ENCODE data around the gene ONECUT2. TPM values are rescaled to one million over a fixed set of nuclear protein-coding genes. Genes with fewer than 3 reads are reported as not detected.

ONECUT2 gene
- polyA plus RNA-seq, 3 donors, result not detected

DNA sequence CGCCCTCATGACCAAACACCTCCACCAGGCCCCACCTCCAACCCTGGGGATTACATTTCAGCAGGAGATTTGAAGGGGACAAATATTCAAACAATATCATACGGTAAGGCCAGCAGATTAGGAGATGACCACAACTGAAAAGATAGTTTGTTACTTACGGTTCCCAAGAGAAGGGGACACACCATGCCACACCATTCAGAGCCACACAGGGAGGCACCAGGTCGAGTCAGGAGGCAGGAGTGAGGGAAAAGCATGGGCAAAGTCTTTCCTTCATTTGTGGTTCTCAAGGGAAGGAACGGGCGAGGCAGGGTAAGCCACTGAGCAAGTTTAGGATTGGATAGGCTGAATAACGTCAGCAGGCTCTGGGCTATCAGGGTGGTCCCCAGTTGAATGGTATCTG lies 94.0 kb downstream of the ONECUT2 start:
- Histone ChIP-seq H3K27ac (ENCODE audit: low read depth in 1 of 2, low read length in 2 of 2) (no peak overlapping the region), H3K4me2 (replicated peaks; ENCODE audit: extremely low read depth, low read length, poor library complexity, severe bottlenecking) (no peak overlapping the region), H3K79me2 (ENCODE audit: insufficient read depth, low read length) (no peaks in the 10 kb centered on the region), H3K9ac (ENCODE audit: insufficient read depth, low read length, poor library complexity, severe bottlenecking) (no peak overlapping the region), H3K4me1 (ENCODE audit: control insufficient read depth in 1 of 2, insufficient read depth in 2 of 2, low read length in 2 of 2) (peaks cover 12 to 13% of the 10 kb centered on the region in 2 donors), H2AFZ (ENCODE audit: insufficient read depth, low read depth, low read length, poor library complexity, severe bottlenecking) (no peak overlapping the region), H3K4me3 (replicated peaks in 1 of 3; ENCODE audit: low read depth in 2 of 3, low read length in 3 of 3) (no peak overlapping the region), H3K9me3 (replicated peaks in 1 of 2; ENCODE audit: control insufficient read depth in 1 of 2, insufficient read depth in 1 of 2, low read length in 2 of 2) (no peaks in the 10 kb centered on the region), H3K36me3 (replicated peaks in 1 of 2; ENCODE audit: control insufficient read depth in 1 of 2, insufficient read depth in 2 of 2, low read length in 2 of 2) (no peaks in the 10 kb centered on the region), H4K20me1 (ENCODE audit: insufficient read depth, low read length) (no peaks in the 10 kb centered on the region), H3K27me3 (ENCODE audit: control insufficient read depth in 2 of 2, insufficient read depth in 2 of 2, low read length in 2 of 2) (no peaks in the 10 kb centered on the region)
- peaks cover 0 to 3% of the 10 kb centered on the region in 2 donors for H3K36me3 Mint-ChIP-seq
- no peak overlapping the region for H3K4me3 Mint-ChIP-seq
- TF ChIP-seq, protein P1, sequence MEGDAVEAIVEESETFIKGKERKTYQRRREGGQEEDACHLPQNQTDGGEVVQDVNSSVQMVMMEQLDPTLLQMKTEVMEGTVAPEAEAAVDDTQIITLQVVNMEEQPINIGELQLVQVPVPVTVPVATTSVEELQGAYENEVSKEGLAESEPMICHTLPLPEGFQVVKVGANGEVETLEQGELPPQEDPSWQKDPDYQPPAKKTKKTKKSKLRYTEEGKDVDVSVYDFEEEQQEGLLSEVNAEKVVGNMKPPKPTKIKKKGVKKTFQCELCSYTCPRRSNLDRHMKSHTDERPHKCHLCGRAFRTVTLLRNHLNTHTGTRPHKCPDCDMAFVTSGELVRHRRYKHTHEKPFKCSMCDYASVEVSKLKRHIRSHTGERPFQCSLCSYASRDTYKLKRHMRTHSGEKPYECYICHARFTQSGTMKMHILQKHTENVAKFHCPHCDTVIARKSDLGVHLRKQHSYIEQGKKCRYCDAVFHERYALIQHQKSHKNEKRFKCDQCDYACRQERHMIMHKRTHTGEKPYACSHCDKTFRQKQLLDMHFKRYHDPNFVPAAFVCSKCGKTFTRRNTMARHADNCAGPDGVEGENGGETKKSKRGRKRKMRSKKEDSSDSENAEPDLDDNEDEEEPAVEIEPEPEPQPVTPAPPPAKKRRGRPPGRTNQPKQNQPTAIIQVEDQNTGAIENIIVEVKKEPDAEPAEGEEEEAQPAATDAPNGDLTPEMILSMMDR (IDR thresholded peaks at IDR 0.05), result no peak
- 84% methylated on average over 5 of the region's 7 CpGs for WGBS (ENCODE audit: insufficient coverage)
- intact Hi-C loops (cut with micrococcal nuclease), result no loop called here
- no peak overlapping the region for H3K27ac Mint-ChIP-seq
- DNase-seq, result no peak
- peaks cover 3 to 12% (median 3%) of the 10 kb centered on the region in 3 donors for H3K27me3 Mint-ChIP-seq (ENCODE audit: low read depth in 3 of 3)
- H3K4me1 Mint-ChIP-seq, result peaks cover 9% of the 10 kb centered on the region
- peaks cover 0 to 6% (median 3%) of the 10 kb centered on the region in 7 donors for H3K9me3 Mint-ChIP-seq

DNA sequence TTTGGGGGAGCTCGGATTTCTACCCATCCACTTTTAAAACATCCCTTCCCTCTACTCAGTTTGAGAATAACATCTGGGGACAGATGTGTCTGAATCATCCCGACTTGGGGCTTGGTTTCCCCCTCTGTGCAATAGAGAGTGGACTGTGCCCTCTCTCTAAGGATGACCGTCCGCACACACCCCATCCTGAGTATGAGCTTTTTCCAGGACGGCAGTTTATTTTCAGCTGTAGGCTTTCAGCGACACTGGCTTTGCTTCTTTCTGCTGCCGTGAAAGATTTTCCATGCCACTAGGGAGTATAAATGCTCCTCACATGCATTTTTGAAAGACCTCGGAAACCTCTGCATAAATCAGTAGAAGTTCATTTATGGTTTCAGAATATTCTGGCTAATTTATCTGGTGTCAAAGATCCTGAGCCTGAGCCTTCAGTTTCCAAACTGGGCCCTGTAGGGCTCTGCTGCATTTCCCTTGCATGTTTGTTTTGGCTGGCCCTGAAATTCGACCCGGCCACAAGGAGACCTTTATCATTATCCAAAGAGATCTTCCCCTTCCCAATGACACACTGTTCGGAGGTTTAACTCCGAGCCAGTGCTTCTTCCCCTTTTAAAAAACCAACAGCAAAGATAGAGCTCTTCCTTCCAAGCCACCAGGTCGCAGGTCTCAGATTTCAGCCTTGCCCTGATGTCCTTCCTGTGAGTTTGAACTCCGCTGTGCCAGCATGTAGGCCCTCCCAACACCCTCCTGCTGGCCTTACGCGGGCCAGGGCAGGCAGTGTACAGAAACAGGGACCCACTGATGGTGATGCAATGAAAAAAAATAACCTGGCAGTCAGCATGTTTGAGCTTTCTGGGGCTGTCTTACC lies 98.1 kb downstream of the ONECUT2 start:
- Histone ChIP-seq H3K4me2 (replicated peaks; ENCODE audit: extremely low read depth, low read length, poor library complexity, severe bottlenecking) (no peak overlapping the region), H3K27ac (ENCODE audit: low read depth in 1 of 2, low read length in 2 of 2) (no peak overlapping the region), H3K27me3 (ENCODE audit: control insufficient read depth in 2 of 2, insufficient read depth in 2 of 2, low read length in 2 of 2) (no peaks in the 10 kb centered on the region), H3K4me3 (replicated peaks in 1 of 3; ENCODE audit: low read depth in 2 of 3, low read length in 3 of 3) (no peak overlapping the region), H3K4me1 (ENCODE audit: control insufficient read depth in 1 of 2, insufficient read depth in 2 of 2, low read length in 2 of 2) (no peaks in the 10 kb centered on the region), H2AFZ (ENCODE audit: insufficient read depth, low read depth, low read length, poor library complexity, severe bottlenecking) (no peak overlapping the region), H3K9me3 (replicated peaks in 1 of 2; ENCODE audit: control insufficient read depth in 1 of 2, insufficient read depth in 1 of 2, low read length in 2 of 2) (no peaks in the 10 kb centered on the region), H3K79me2 (ENCODE audit: insufficient read depth, low read length) (no peaks in the 10 kb centered on the region), H3K36me3 (replicated peaks in 1 of 2; ENCODE audit: control insufficient read depth in 1 of 2, insufficient read depth in 2 of 2, low read length in 2 of 2) (no peaks in the 10 kb centered on the region), H3K9ac (ENCODE audit: insufficient read depth, low read length, poor library complexity, severe bottlenecking) (no peak overlapping the region), H4K20me1 (ENCODE audit: insufficient read depth, low read length) (no peaks in the 10 kb centered on the region)
- H3K27ac Mint-ChIP-seq, result no peak overlapping the region
- no peak for DNase-seq
- H3K36me3 Mint-ChIP-seq, result no peaks in the 10 kb centered on the region
- H3K27me3 Mint-ChIP-seq (ENCODE audit: low read depth in 3 of 3), result peaks cover 3 to 10% (median 3%) of the 10 kb centered on the region in 3 donors
- TF ChIP-seq, protein P1 (IDR thresholded peaks at IDR 0.05), result no peak
- peaks cover 0 to 5% (median 0%) of the 10 kb centered on the region in 7 donors for H3K9me3 Mint-ChIP-seq
- H3K4me1 Mint-ChIP-seq, result no peaks in the 10 kb centered on the region
- intact Hi-C loops (cut with micrococcal nuclease), result no loop called here
- WGBS (ENCODE audit: insufficient coverage), result 69% methylated on average over 10 of the region's 16 CpGs
- no peak overlapping the region for H3K4me3 Mint-ChIP-seq
